Tibial nerve (tissue), 4 donors: Measurements from ENCODE around the gene SARM1. TPM values are rescaled to one million over a fixed set of nuclear protein-coding genes. Genes with fewer than 3 reads are reported as not detected.

Experiments used
- DNase-seq, 2 donors: peaks; one replicate each; pipeline ENCODE4 v3.0.0-alpha.2; 2019; ENCODE audit warnings: low spot score in 2 of 2
- H3K27ac ChIP-seq, 4 donors: fragments of 200-600 bp; sonication (generic) in 3 of 4; one replicate each; pipeline ENCODE4 v1.5.1; 2017 to 2019; ENCODE audit warnings: mild to moderate bottlenecking in 1 of 4
- H3K27me3 ChIP-seq, 2 donors: fragments of 200-600 bp; sonication (generic) in 1 of 2; one replicate each; pipeline versions ENCODE4 v1.5.1 to v1.6.0; 2017 to 2019
- H3K36me3 ChIP-seq, 3 donors: fragments of 200-600 bp; sonication (generic); one replicate each; pipeline ENCODE4 v1.5.1; 2018 to 2019
- H3K4me1 ChIP-seq, 4 donors: fragments of 200-600 bp; sonication (generic) in 3 of 4; one replicate each; pipeline ENCODE4 v1.5.1; 2017 to 2019
- H3K4me3 ChIP-seq, 4 donors: fragments of 200-600 bp; sonication (generic) in 3 of 4; one replicate each; pipeline ENCODE4 v1.5.1; 2017 to 2019; ENCODE audit warnings: mild to moderate bottlenecking in 1 of 4, moderate library complexity in 1 of 4
- H3K9me3 ChIP-seq, 4 donors: fragments of 200-600 bp; sonication (generic) in 3 of 4; one replicate each; pipeline ENCODE4 v1.5.1; 2017 to 2019
- EP300 ChIP-seq, 2 donors: sonication (generic); formaldehyde crosslinking; IDR thresholded peaks; one replicate each; pipeline ENCODE4 v1.6.1; 2017; ENCODE audit warnings: antibody characterized with exemption in 2 of 2, mild to moderate bottlenecking in 1 of 2
- POLR2A ChIP-seq, 2 donors: fragments of 450-650 bp; IDR thresholded peaks; one replicate each; pipeline ENCODE4 v1.6.1; 2017; ENCODE audit warnings: antibody characterized with exemption in 2 of 2, mild to moderate bottlenecking in 2 of 2, moderate library complexity in 2 of 2
- WGBS, 2 donors: methylation state at CpG; one replicate each; pipeline ENCODE4 v1.1.5; 2018; 5-methylcytosine and 5-hydroxymethylcytosine counted together
- total RNA-seq, 4 donors: library from RNA; depleted of rRNA; stranded (reverse); fragments of >200 nt; gene quantifications; one replicate each; pipeline ENCODE4 v1.1.0, GENCODE V29; 2016
- TF ChIP-seq, protein P1 (sequence below), 5 experiments: fragments of 200-600 bp in 3 of 5; fragments of 450-650 bp in 2 of 5; sonication (generic) in 3 of 5; IDR thresholded peaks; one replicate each; pipeline ENCODE4 v1.5.1; 2016 to 2019; ENCODE audit warnings: antibody characterized with exemption in 5 of 5, mild to moderate bottlenecking in 3 of 5, moderate library complexity in 2 of 5

Gene SARM1
- total RNA-seq, 4 donors from 2014 or later, result 5.4 to 18.6 (median 13.8) TPM

DNA sequence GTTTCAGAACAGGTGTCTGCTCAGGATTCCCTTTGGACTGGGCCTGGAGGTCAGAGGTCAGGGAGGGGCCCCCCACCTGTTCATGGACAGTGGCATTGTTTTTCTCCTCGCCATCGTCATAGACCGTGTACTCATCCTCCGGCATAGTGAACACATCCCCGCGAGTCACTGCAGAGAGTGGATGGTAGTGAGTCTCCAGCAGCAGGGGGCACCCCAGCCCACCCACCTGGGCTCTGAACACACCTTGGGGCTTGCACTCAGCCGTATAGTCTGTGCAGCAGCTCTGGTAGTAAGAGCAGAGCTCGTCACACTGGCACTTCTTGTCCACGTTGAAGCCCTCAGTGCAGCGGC lies 1.8 kb upstream of the SARM1 start:
- Histone ChIP-seq H3K27me3 (no peaks in the 10 kb centered on the region), H3K4me1 (peaks cover 0 to 36% (median 17%) of the 10 kb centered on the region in 4 donors), H3K36me3 (peaks cover 0 to 35% (median 0%) of the 10 kb centered on the region in 3 donors), H3K4me3 (no peak overlapping the region), H3K27ac (peak overlapping the region in 1 of 4 donors; percentile 73), H3K9me3 (no peaks in the 10 kb centered on the region)
- no peak for DNase-seq
- WGBS, 2 donors, result 74 to 80% methylated on average over 7 to 10 of the region's 10 CpGs
- TF ChIP-seq, protein P1, sequence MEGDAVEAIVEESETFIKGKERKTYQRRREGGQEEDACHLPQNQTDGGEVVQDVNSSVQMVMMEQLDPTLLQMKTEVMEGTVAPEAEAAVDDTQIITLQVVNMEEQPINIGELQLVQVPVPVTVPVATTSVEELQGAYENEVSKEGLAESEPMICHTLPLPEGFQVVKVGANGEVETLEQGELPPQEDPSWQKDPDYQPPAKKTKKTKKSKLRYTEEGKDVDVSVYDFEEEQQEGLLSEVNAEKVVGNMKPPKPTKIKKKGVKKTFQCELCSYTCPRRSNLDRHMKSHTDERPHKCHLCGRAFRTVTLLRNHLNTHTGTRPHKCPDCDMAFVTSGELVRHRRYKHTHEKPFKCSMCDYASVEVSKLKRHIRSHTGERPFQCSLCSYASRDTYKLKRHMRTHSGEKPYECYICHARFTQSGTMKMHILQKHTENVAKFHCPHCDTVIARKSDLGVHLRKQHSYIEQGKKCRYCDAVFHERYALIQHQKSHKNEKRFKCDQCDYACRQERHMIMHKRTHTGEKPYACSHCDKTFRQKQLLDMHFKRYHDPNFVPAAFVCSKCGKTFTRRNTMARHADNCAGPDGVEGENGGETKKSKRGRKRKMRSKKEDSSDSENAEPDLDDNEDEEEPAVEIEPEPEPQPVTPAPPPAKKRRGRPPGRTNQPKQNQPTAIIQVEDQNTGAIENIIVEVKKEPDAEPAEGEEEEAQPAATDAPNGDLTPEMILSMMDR (IDR thresholded peaks at IDR 0.05), result no peak
- TF ChIP-seq EP300 (IDR thresholded peaks at IDR 0.05) (no peak), POLR2A (IDR thresholded peaks at IDR 0.05) (no peak)

- peaks cover 0 to 36% (median 17%) of the 10 kb centered on the region in 4 donors for H3K4me1 ChIP-seq
- H3K27ac ChIP-seq, result peak within 1 kb of the TSS; percentile 22 to 73 (median 70)
- 15 to 25% methylated on average over 7 to 8 of the region's 8 CpGs for WGBS, 2 donors
- DNase-seq, result no peak
- TF ChIP-seq POLR2A (IDR thresholded peaks at IDR 0.05) (no peak), EP300 (IDR thresholded peaks at IDR 0.05) (no peak)
- TF ChIP-seq, protein P1 (IDR thresholded peaks at IDR 0.05), result no peak
- no peaks in the 10 kb centered on the region for H3K27me3 ChIP-seq
- H3K4me3 ChIP-seq, result peak within 1 kb of the TSS; percentile 46 to 69 (median 60)
- H3K9me3 ChIP-seq, result no peaks in the 10 kb centered on the region
- peaks cover 0 to 29% (median 0%) of the 10 kb centered on the region in 3 donors for H3K36me3 ChIP-seq
These were observed 1.3 kb upstream of the SARM1 start, which contains the start of gene VTN for GRCh38 chr17:28370035-28370743. Gene VTN, minus strand, starts transcription at chr17:28370307. Its CDS starts 104 bp downstream, at chr17:28370203.

DNA sequence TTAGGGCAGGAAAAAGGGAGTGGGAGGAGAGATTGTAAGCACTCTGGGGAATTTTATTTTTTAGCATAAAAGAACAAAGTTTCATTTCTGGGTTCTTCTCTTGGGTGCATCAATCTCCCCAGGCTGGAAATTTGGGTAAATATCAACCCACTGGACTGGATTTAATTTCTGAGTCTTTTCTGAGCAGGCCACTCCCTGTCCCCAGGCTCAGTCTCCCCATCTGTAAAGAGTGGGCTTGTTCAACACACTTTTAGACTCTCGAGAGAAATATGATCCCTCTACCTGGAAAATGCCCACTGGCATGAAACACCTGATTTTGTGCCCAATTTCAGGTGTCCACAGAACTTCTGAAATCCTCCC lies 770 bp upstream of the SARM1 start:
- TF ChIP-seq, protein P1 (IDR thresholded peaks at IDR 0.05), result no peak
- TF ChIP-seq EP300 (IDR thresholded peaks at IDR 0.05), result no peak
- TF ChIP-seq POLR2A (IDR thresholded peaks at IDR 0.05), result no peak
- 71 to 82% methylated on average over 1 of the region's 1 CpG for WGBS, 2 donors
- H3K36me3 ChIP-seq, result peaks cover 0 to 24% (median 0%) of the 10 kb centered on the region in 3 donors
- no peak for DNase-seq
- peak overlapping the region in 1 of 4 donors; percentile 69 for H3K4me3 ChIP-seq
- H3K4me1 ChIP-seq, result peaks cover 0 to 36% (median 17%) of the 10 kb centered on the region in 4 donors
- H3K27me3 ChIP-seq, result no peaks in the 10 kb centered on the region
- H3K27ac ChIP-seq, result peak overlapping the region; percentile 22 to 73 (median 70)
- H3K9me3 ChIP-seq, result no peaks in the 10 kb centered on the region

- peak overlapping the region in 3 of 4 donors; percentile 28 to 73 (median 67) for H3K27ac ChIP-seq
- TF ChIP-seq, protein P1 (IDR thresholded peaks at IDR 0.05), result no peak
- no peak for TF ChIP-seq EP300 (IDR thresholded peaks at IDR 0.05)
- no peak for TF ChIP-seq POLR2A (IDR thresholded peaks at IDR 0.05)
- DNase-seq, result no peak
- H3K4me1 ChIP-seq, result peaks cover 0 to 36% (median 17%) of the 10 kb centered on the region in 4 donors
- peak overlapping the region; percentile 46 to 69 (median 60) for H3K4me3 ChIP-seq
- no peaks in the 10 kb centered on the region for H3K9me3 ChIP-seq
- H3K36me3 ChIP-seq, result peaks cover 0 to 12% (median 0%) of the 10 kb centered on the region in 3 donors
- H3K27me3 ChIP-seq, result no peaks in the 10 kb centered on the region
- WGBS, 2 donors, result 10 to 13% methylated on average over 34 to 49 of the region's 53 CpGs
These were observed 880 bp downstream of the SARM1 start for GRCh38 chr17:28372203-28372944.

DNA sequence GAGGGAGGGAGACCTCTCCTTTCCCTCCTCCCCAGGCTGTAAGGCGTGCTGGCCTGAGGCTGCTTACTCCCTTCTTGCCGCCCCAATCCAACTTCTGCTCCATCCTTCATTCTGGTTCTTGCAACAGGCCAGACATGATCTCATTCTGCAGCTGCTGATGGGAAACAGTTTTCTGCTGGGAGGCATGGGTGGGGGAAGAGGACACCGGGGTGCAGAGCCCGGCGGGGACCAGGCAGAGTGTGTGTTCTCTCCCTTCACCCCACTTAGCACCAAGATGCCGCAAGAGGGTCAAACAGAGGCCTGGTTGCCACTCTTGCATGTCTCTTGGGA lies 1.4 kb downstream of the SARM1 start:
- H3K36me3 ChIP-seq, result peaks cover 0 to 13% (median 0%) of the 10 kb centered on the region in 3 donors
- no peak for DNase-seq
- peaks cover 0 to 36% (median 17%) of the 10 kb centered on the region in 4 donors for H3K4me1 ChIP-seq
- H3K9me3 ChIP-seq, result no peaks in the 10 kb centered on the region
- TF ChIP-seq, protein P1 (IDR thresholded peaks at IDR 0.05), result no peak
- TF ChIP-seq POLR2A (IDR thresholded peaks at IDR 0.05) (no peak), EP300 (IDR thresholded peaks at IDR 0.05) (no peak)
- no peak overlapping the region for H3K27ac ChIP-seq
- H3K27me3 ChIP-seq, result no peaks in the 10 kb centered on the region
- H3K4me3 ChIP-seq, result peak overlapping the region in 1 of 4 donors; percentile 69
- 85 to 90% methylated on average over 6 of the region's 6 CpGs for WGBS, 2 donors
